Measurements from ENCODE around the gene SMYD3.

DNA sequence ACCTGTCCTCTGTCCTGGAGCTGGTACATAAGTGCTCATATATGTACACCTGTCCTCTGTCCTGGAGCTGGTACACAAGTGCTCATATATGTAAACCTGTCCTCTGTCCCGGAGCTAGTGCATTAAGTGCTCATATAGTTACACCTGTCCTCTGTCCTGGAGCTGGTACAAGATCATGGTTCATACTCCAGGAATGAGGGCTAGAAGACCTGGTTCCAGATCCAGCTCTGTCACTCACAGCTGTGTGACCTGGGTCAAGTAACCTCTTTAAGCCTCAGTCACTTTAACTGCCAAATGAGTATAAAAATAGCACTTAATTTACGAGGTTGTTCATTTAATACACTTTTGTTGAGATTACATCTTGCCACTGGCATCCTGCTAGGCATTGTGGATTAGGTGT, 28.0 kb downstream of the SMYD3 start:
- TF ChIP-seq CTCF (IDR thresholded peaks at IDR 0.05): no peak
- no peak for TF ChIP-seq POLR2A (IDR thresholded peaks at IDR 0.05)
